Panc1 (cell line): ENCODE measurements around the gene SMTNL2. TPM values are rescaled to one million over a fixed set of nuclear protein-coding genes. Genes with fewer than 3 reads are reported as not detected.

Experiments
- ATAC-seq: fragments of 200-7000 bp; cut with Tn5 transposase; 2 replicates; pipeline ENCODE4 v1.9.1; 2020; ENCODE audit warnings: mild to moderate bottlenecking, moderate library complexity
- BruUV-seq: library from RNA; stranded (reverse); fragments of 400-500 nt; replicated peaks from 2 replicates; lab custom pipeline; 2021; lab: Mats Ljungman, UMichigan
- CTCF ChIA-PET: fragments of 300-600 bp; sonication (Branson Sonifier 250); formaldehyde crosslinking; loops from one replicate; lab custom pipeline; 2022; ENCODE audit warnings: antibody characterized with exemption; lab: Charles Lee
- POLR2A ChIA-PET: fragments of 300-600 bp; sonication (Branson Sonifier 250); formaldehyde crosslinking; loops from one replicate; lab custom pipeline; 2022; ENCODE audit warnings: antibody characterized with exemption; lab: Charles Lee
- DNase-seq: peaks from one replicate; pipeline ENCODE4 v3.0.0-alpha.2; 2010; ENCODE audit warnings: low read depth, low spot score
- H3K27ac ChIP-seq: 2 replicates; pipeline ENCODE4 v1.5.1; 2011; ENCODE audit warnings: mild to moderate bottlenecking, low read length, inconsistent platforms
- H3K27me3 ChIP-seq: fragments of 200-500 bp; sonication (Bioruptor generic); 2 replicates; pipeline ENCODE4 v1.6.0; 2014; ENCODE audit warnings: low read length, inconsistent platforms; ENCODE audit not compliant: control insufficient read depth, insufficient read depth
- H3K36me3 ChIP-seq: fragments of 200-500 bp; sonication (Bioruptor generic); 2 replicates; pipeline ENCODE4 v1.5.1; 2014; ENCODE audit warnings: inconsistent platforms, mild to moderate bottlenecking, low read length, moderate library complexity; ENCODE audit not compliant: control insufficient read depth, insufficient read depth
- H3K4me1 ChIP-seq: 2 replicates; pipeline ENCODE4 v1.5.1; 2011; ENCODE audit warnings: inconsistent platforms, mild to moderate bottlenecking, low read length, moderate library complexity; ENCODE audit not compliant: control insufficient read depth, insufficient read depth
- H3K4me3 ChIP-seq, 2 experiments: 2 replicates each; pipeline ENCODE4 v1.5.1; 2011 to 2012; ENCODE audit warnings: low read depth in 2 of 2, low read length in 2 of 2, mild to moderate bottlenecking in 2 of 2, inconsistent platforms in 1 of 2, moderate library complexity in 1 of 2
- H3K9me3 ChIP-seq: fragments of 200-500 bp; sonication (Bioruptor generic); 2 replicates; pipeline ENCODE4 v1.5.1; 2014; ENCODE audit warnings: low read depth, mild to moderate bottlenecking, inconsistent platforms, low read length, moderate library complexity; ENCODE audit not compliant: control insufficient read depth, insufficient read depth
- POLR2AphosphoS5 ChIP-seq: IDR thresholded peaks from 2 replicates; pipeline ENCODE4 v1.6.1; 2012; ENCODE audit warnings: mild to moderate bottlenecking, low read depth, low read length, moderate library complexity
- SIN3A ChIP-seq: IDR thresholded peaks from 2 replicates; pipeline ENCODE4 v1.6.1; 2012; ENCODE audit warnings: low read depth, mild to moderate bottlenecking, low read length, moderate library complexity, borderline replicate concordance; ENCODE audit not compliant: insufficient read depth
- TCF7L2 ChIP-seq: IDR thresholded peaks from 2 replicates; pipeline ENCODE4 v1.6.1; 2011; ENCODE audit warnings: mild to moderate bottlenecking, low read depth, low read length, inconsistent platforms
- in situ Hi-C: cut with HindIII; loops from 2 replicates; pipeline ENCODE4 v1.10.0; 2016; ENCODE audit warnings: low sequenced_read_pairs, low pct_unique_long_range_greater_than_20kb
- intact Hi-C: fragments of 100-400 bp; cut with micrococcal nuclease; formaldehyde crosslinking; loops from one replicate; pipeline ENCODE4 v1.10.0; 2022; ENCODE audit not compliant: unreplicated experiment
- total RNA-seq: library from RNA; stranded (reverse); gene quantifications from one replicate; pipeline ENCODE4 v1.2.1, GENCODE V29; 2021; ENCODE audit not compliant: unreplicated experiment
- TF ChIP-seq, protein P1 (sequence below): fragments of 450-650 bp; IDR thresholded peaks from 2 replicates; pipeline ENCODE4 v1.5.1; 2017; ENCODE audit warnings: mild to moderate bottlenecking
- TF ChIP-seq, protein P2 (sequence below), 2 experiments: IDR thresholded peaks; 2 replicates each; pipeline ENCODE4 v1.6.1; 2011 to 2012; ENCODE audit warnings: low read depth in 2 of 2, control low read depth in 1 of 2, low read length in 1 of 2, mild to moderate bottlenecking in 1 of 2, moderate library complexity in 1 of 2; ENCODE audit not compliant: insufficient read depth in 1 of 2

The SMTNL2 gene
- total RNA-seq, 1 experiment from 2014 or later, result not detected

DNA sequence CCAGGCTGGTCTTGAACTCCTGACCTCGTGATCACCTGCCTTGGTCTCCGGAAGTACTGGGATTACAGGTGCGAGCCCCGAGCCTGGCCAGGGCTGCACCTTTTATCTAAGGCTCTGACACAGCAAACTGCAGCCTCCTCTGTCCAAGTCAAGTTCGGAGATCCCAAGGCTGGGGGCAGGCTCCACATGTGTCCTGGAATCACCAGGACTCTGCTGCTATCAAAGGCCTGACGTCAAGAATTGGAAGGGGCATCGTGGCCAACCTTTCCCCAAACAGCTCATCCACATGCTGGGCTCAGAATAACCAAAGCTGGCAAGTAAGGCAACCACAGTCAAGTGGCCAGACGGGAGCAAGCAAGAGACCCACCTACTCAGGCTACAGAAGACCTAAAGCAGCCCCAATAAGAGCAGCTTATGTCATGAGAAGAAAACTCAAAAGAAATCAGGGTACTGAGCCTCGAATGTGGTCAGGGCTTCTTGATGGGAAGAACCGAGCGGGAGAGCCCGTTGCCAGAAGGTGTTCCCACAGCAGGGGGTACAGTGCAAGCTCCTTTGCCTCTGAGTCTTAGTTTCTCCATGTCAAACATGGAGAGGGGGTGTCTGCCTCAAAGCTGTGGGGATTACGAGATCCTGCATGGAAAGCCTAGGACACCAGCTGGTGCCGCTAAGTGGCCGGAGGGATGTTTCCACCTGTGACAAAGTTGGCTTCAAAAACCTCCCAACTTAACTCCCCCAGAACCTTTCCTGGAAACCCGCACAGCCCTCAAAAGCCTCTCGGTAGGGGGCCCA is 37.0 kb upstream of the SMTNL2 start:
- BruUV-seq, result no TSS peak
- CTCF ChIA-PET, result no interaction called here
- Histone ChIP-seq H3K4me1 (no peaks in the 10 kb centered on the region), H3K36me3 (no peaks in the 10 kb centered on the region), H3K27me3 (no peaks in the 10 kb centered on the region), H3K27ac (no peak overlapping the region), H3K4me3 (no peak overlapping the region), H3K9me3 (no peaks in the 10 kb centered on the region)
- in situ Hi-C loops (no loop called here), intact Hi-C loops (no loop called here)
- TF ChIP-seq, protein P1, sequence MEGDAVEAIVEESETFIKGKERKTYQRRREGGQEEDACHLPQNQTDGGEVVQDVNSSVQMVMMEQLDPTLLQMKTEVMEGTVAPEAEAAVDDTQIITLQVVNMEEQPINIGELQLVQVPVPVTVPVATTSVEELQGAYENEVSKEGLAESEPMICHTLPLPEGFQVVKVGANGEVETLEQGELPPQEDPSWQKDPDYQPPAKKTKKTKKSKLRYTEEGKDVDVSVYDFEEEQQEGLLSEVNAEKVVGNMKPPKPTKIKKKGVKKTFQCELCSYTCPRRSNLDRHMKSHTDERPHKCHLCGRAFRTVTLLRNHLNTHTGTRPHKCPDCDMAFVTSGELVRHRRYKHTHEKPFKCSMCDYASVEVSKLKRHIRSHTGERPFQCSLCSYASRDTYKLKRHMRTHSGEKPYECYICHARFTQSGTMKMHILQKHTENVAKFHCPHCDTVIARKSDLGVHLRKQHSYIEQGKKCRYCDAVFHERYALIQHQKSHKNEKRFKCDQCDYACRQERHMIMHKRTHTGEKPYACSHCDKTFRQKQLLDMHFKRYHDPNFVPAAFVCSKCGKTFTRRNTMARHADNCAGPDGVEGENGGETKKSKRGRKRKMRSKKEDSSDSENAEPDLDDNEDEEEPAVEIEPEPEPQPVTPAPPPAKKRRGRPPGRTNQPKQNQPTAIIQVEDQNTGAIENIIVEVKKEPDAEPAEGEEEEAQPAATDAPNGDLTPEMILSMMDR, result no peak
- TF ChIP-seq, protein P2, sequence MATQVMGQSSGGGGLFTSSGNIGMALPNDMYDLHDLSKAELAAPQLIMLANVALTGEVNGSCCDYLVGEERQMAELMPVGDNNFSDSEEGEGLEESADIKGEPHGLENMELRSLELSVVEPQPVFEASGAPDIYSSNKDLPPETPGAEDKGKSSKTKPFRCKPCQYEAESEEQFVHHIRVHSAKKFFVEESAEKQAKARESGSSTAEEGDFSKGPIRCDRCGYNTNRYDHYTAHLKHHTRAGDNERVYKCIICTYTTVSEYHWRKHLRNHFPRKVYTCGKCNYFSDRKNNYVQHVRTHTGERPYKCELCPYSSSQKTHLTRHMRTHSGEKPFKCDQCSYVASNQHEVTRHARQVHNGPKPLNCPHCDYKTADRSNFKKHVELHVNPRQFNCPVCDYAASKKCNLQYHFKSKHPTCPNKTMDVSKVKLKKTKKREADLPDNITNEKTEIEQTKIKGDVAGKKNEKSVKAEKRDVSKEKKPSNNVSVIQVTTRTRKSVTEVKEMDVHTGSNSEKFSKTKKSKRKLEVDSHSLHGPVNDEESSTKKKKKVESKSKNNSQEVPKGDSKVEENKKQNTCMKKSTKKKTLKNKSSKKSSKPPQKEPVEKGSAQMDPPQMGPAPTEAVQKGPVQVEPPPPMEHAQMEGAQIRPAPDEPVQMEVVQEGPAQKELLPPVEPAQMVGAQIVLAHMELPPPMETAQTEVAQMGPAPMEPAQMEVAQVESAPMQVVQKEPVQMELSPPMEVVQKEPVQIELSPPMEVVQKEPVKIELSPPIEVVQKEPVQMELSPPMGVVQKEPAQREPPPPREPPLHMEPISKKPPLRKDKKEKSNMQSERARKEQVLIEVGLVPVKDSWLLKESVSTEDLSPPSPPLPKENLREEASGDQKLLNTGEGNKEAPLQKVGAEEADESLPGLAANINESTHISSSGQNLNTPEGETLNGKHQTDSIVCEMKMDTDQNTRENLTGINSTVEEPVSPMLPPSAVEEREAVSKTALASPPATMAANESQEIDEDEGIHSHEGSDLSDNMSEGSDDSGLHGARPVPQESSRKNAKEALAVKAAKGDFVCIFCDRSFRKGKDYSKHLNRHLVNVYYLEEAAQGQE (IDR thresholded peaks at IDR 0.05; ENCODE audit: insufficient read depth in 1 of 2, low read depth in 2 of 2, low read length in 1 of 2), result no peak
- no peak for TF ChIP-seq TCF7L2
- no peak for TF ChIP-seq POLR2AphosphoS5
- no peak for TF ChIP-seq SIN3A
- DNase-seq (no peak), ATAC-seq (no peak)
- POLR2A ChIA-PET, result no interaction called here

DNA sequence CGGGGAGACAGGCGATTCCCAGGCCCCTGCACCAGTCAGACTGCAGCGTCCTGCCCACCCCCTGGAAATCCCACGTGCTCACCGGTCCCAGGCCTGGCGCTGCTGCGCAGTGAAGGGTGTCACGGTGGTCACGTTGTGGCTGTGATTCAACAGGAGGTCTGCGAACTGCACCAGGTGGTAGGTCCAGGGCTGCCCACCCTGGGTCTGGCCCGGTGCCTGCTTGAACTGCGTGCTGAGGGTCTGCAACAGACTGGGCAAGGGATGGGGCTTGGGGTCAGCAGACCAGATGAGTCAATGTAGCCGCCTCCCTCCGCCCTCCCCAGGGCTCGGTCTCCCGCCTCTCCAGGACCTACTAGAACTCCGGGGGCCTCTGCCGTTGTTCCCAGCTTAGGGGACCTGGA is 36.3 kb upstream of the SMTNL2 start:
- ChIA-PET POLR2A (no interaction called here), CTCF (no interaction called here)
- intact Hi-C loops, result no loop called here
- BruUV-seq, result no TSS peak
- ATAC-seq (no peak), DNase-seq (no peak)
- Histone ChIP-seq H3K36me3 (no peaks in the 10 kb centered on the region; the same call in 1 of the 2 replicates), H3K4me1 (0 out of 2 replicates have a peak, but pooled peaks cover 1% of the 10 kb centered on the region), H3K4me3 (no peak overlapping the region), H3K9me3 (no peaks in the 10 kb centered on the region), H3K27me3 (no peaks in the 10 kb centered on the region), H3K27ac (no peak overlapping the region)
- TF ChIP-seq, protein P1, result no peak
- in situ Hi-C loops, result no loop called here
